HG03378 (cell line): ENCODE measurements around the gene ZNF419.
"Not testable (repeated sequence)": the region's sequence is repeated elsewhere in the genome, so short reads cannot be mapped to it uniquely, and the experiment has no call there.

ENCODE experiments used
- ATAC-seq: cut with Tn5 transposase; IDR thresholded peaks from one replicate; pipeline ENCODE4 v1.9.1; 2021; ENCODE audit warnings: mild to moderate bottlenecking, moderate library complexity; ENCODE audit not compliant: unreplicated experiment

The ZNF419 gene

GRCh38 chr19:57487477-57488298 is at the start of gene ZNF419:
TSS of gene ZNF419 (plus strand) at chr19:57487750. CDS start at chr19:57487951, 201 bp downstream.
- peak; percentile 86 for ATAC-seq

- ATAC-seq: no peak
Observed at GRCh38 chr19:57437931-57438330, 49.6 kb upstream of the ZNF419 start.

- no peak for ATAC-seq
Observed at GRCh38 chr19:57438925-57439324, 48.6 kb upstream of the ZNF419 start.

- ATAC-seq: no peak
Observed at GRCh38 chr19:57441979-57442752, 45.4 kb upstream of the ZNF419 start.

- no peak for ATAC-seq
Observed at GRCh38 chr19:57443121-57443696, 44.3 kb upstream of the ZNF419 start.

- no peak for ATAC-seq
Observed at GRCh38 chr19:57452307-57452706, 35.2 kb upstream of the ZNF419 start.

GRCh38 chr19:57465680-57466381 is 21.7 kb upstream of the ZNF419 start:
- no peak for ATAC-seq

DNA sequence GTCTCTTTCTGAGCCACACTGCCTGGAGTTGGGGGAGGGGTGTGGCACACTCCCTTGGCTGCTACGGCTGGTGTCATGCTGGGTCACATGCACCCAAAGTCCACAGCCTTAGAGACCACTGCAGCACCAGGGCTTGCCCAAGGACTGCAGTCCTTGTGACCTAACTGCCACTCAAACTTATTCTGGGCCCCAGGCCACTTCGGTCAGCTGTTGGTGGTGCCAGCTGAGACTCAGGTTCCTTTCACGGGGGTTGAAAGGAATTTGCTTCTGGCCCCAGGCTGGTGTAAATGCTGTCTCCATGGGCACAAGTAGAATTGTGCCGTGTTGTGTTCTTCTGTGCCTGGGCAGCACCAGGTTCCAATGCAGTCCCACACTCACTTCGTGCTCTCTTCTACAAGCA is 21.1 kb upstream of the ZNF419 start:
- no peak for ATAC-seq

DNA sequence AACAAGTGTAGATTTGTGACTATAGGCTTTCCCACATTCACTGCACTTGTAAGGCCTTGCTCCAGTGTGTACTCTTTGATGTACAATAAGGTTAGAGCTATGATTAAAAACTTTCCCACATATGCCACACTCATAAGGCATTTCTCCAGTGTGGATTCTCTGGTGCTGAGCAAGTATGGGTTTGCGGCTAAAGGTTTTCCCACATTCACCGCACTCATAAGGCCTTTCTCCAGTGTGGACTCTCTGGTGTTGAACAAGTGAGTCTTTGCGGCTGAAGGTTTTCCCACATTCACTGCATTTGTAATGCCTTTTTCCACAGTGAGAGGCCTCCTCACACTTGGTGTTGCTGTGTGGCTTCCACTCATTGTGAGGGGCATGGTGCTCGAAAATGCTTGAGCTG is 13.9 kb upstream of the ZNF419 start:
- no peak for ATAC-seq

DNA sequence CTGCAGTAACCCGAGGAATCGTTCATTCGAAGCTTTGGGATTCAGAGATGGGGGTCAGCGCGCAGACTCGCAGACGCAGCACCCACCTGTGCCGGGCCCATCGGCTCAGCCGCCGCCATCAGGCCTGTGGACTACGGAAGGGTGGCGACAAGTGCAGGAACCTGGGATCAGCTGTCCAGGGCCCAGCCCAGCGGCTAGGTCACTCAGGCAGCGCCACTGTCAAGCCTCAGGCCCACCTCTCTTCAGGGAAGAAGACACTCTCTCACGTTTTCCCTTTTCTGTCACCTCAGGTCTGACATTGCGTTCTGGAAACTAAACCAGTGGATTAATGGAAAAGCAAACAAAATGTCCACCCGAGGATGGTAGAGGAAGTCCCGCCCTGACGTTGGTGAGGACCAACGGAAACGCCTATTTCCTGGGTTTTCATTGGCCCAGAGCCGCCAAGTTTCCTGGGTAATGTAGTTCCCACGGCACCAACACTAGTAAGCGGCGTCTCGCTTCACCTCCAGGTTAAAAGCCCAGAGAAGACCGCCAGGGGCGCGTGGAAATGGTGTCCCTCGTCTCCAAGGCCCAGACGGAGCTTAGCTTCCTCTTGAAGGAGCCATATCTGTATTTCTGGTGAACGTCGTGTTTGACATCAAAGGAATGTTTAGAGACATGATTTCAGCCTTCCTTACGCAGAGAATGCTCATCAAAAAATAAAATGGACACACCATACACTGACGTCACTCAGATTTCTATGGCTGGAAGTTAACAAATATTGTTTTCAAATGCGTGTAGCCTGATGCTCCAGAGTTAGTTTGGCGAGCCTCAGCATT is 10.2 kb upstream of the ZNF419 start, which contains the start of gene ZNF772:
Gene ZNF772, minus strand, starts transcription at position 376 of the 818 bp plus-strand sequence. Its CDS starts 257 bp downstream, at position 119.
- peak; percentile 78 for ATAC-seq

GRCh38 chr19:57488299-57488644 is 722 bp downstream of the ZNF419 start:
- ATAC-seq: not testable (repeated sequence)

- ATAC-seq: not testable (repeated sequence)
Observed at GRCh38 chr19:57499332-57499679, 11.8 kb downstream of the ZNF419 start.

- peak; percentile 93 for ATAC-seq
Observed at GRCh38 chr19:57499680-57500395, 12.3 kb downstream of the ZNF419 start, which contains the start of gene ZNF773. TSS of gene ZNF773 (plus strand) at chr19:57499938. CDS start at chr19:57500081, 143 bp downstream.

- not testable (repeated sequence) for ATAC-seq
Observed at GRCh38 chr19:57500400-57500799, 12.8 kb downstream of the ZNF419 start.

GRCh38 chr19:57506163-57506562 is 18.6 kb downstream of the ZNF419 start:
- ATAC-seq: no peak

GRCh38 chr19:57511484-57511883 is 23.9 kb downstream of the ZNF419 start:
- ATAC-seq: no peak

GRCh38 chr19:57512845-57513244 is 25.3 kb downstream of the ZNF419 start:
- no peak for ATAC-seq

- ATAC-seq: no peak
Observed at GRCh38 chr19:57515255-57515654, 27.7 kb downstream of the ZNF419 start.

DNA sequence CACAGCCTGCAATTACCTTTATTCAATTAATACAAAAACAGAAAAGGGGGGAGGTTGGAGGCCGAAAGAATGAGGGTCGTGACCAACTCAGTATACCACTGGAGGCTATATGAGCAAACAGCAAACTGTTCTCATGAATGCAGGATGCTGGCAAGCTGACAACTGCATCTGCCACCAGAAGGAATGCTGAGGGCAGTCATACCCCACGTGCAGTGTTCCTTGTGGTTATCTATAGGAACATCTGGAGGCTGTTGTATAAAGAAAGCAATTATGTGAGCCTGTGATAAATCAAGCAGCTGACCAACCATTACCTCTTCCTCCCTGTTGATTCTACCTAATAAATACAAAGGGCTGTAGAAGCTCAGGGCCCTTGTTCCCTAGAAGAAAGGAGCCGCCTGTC is 30.5 kb downstream of the ZNF419 start:
- ATAC-seq: not testable (repeated sequence)
